OCI-LY3 (cell line): ENCODE measurements around the gene S100A12.

Experiments
- H2AFZ ChIP-seq: fragments of 200-600, 300-600 bp; shearing (Covaris generic); 2 replicates; pipeline ENCODE4 v1.6.0; 2014; ENCODE audit warnings: antibody characterized with exemption, low read depth, low read length
- H3K27ac ChIP-seq: fragments of 200-600, 300-600 bp; sonication (generic); 2 replicates; pipeline ENCODE4 v1.5.1; 2014; ENCODE audit warnings: mild to moderate bottlenecking, low read length, moderate library complexity, mixed read lengths
- H3K27me3 ChIP-seq: fragments of 200-600, 300-600 bp; sonication (generic); 2 replicates; pipeline ENCODE4 v1.6.1; 2014; ENCODE audit warnings: low read depth, low read length, mixed read lengths
- H3K36me3 ChIP-seq: fragments of 200-600, 300-600 bp; sonication (generic); replicated peaks from 2 replicates; pipeline ENCODE3; 2014; ENCODE audit warnings: low read depth, low read length, mixed read lengths
- H3K4me1 ChIP-seq: fragments of 300-600, 200-600 bp; sonication (generic); 2 replicates; pipeline ENCODE4 v1.6.1; 2014; ENCODE audit warnings: low read length, mixed read lengths
- H3K4me2 ChIP-seq: fragments of 200-600, 300-600 bp; sonication (generic); 2 replicates; pipeline ENCODE4 v1.6.1; 2014; ENCODE audit warnings: low read length, mixed read lengths
- H3K4me3 ChIP-seq: fragments of 300-600, 200-600 bp; sonication (generic); 2 replicates; pipeline ENCODE4 v1.5.1; 2014; ENCODE audit warnings: antibody characterized with exemption, mild to moderate bottlenecking, low read length, moderate library complexity
- H3K79me2 ChIP-seq: fragments of 300-600, 200-600 bp; shearing (Covaris generic); 2 replicates; pipeline ENCODE4 v1.6.1; 2014; ENCODE audit warnings: mild to moderate bottlenecking, low read length, mixed read lengths
- H3K9ac ChIP-seq: fragments of 300-600, 200-600 bp; shearing (Covaris generic); 2 replicates; pipeline ENCODE4 v1.6.0; 2014; ENCODE audit warnings: mild to moderate bottlenecking, low read length, moderate library complexity
- H3K9me3 ChIP-seq: fragments of 200-600, 300-600 bp; shearing (Covaris generic); 2 replicates; pipeline ENCODE4 v1.6.1; 2014; ENCODE audit warnings: low read length, mixed read lengths; ENCODE audit not compliant: insufficient read depth
- H4K20me1 ChIP-seq: fragments of 200-600, 300-600 bp; sonication (generic); 2 replicates; pipeline ENCODE4 v1.6.1; 2016; ENCODE audit warnings: low read length, mixed read lengths; ENCODE audit not compliant: insufficient read depth
- CTCF ChIP-seq: fragments of 200-600, 300-600 bp; sonication (generic); IDR thresholded peaks from 2 replicates; pipeline ENCODE4 v1.5.1; 2014; ENCODE audit warnings: antibody characterized with exemption, low read length, low read depth
- EZH2phosphoT487 ChIP-seq: fragments of 200-600 bp; shearing (Covaris generic); IDR thresholded peaks from 2 replicates; pipeline ENCODE4 v1.6.1; 2018; ENCODE audit warnings: antibody characterized with exemption, mixed run types, low read depth

Gene S100A12

GRCh38 chr1:153394391-153394790 is 19.0 kb upstream of the S100A12 start:
- Histone ChIP-seq H3K79me2 (no peaks in the 10 kb centered on the region), H3K9ac (no peak overlapping the region), H2AFZ (no peak overlapping the region), H3K4me2 (no peak overlapping the region), H3K4me3 (no peak overlapping the region), H3K9me3 (no peaks in the 10 kb centered on the region), H3K27ac (no peak overlapping the region), H4K20me1 (no peaks in the 10 kb centered on the region), H3K27me3 (peaks cover 76% of the 10 kb centered on the region), H3K4me1 (no peaks in the 10 kb centered on the region), H3K36me3 (no peaks in the 10 kb centered on the region)
- TF ChIP-seq EZH2phosphoT487 (no peak), CTCF (no peak)

- Histone ChIP-seq H3K9me3 (no peaks in the 10 kb centered on the region), H3K9ac (no peak overlapping the region), H4K20me1 (no peaks in the 10 kb centered on the region), H2AFZ (no peak overlapping the region), H3K27me3 (peaks cover 74% of the 10 kb centered on the region), H3K36me3 (no peaks in the 10 kb centered on the region), H3K4me1 (no peaks in the 10 kb centered on the region), H3K4me2 (no peak overlapping the region), H3K4me3 (no peak overlapping the region), H3K79me2 (no peaks in the 10 kb centered on the region), H3K27ac (no peak overlapping the region)
- TF ChIP-seq CTCF (peak; percentile 10; the same call in 1 of the 2 replicates), EZH2phosphoT487 (no peak)
Measured at GRCh38 chr1:153393926-153394325, 18.5 kb upstream of the S100A12 start.

- H3K4me2 ChIP-seq, result no peak overlapping the region
- no peak overlapping the region for H3K4me3 ChIP-seq
- H3K36me3 ChIP-seq, result no peaks in the 10 kb centered on the region
- H3K9me3 ChIP-seq, result no peaks in the 10 kb centered on the region
- TF ChIP-seq EZH2phosphoT487, result no peak
- no peak for TF ChIP-seq CTCF
- H3K27me3 ChIP-seq, result peaks cover 77% of the 10 kb centered on the region
- no peaks in the 10 kb centered on the region for H3K4me1 ChIP-seq
- H2AFZ ChIP-seq, result no peak overlapping the region
- H3K27ac ChIP-seq, result no peak overlapping the region
- H4K20me1 ChIP-seq, result no peaks in the 10 kb centered on the region
- H3K9ac ChIP-seq, result no peak overlapping the region
- H3K79me2 ChIP-seq, result no peaks in the 10 kb centered on the region
Measured at GRCh38 chr1:153392822-153393221, 17.4 kb upstream of the S100A12 start.

DNA sequence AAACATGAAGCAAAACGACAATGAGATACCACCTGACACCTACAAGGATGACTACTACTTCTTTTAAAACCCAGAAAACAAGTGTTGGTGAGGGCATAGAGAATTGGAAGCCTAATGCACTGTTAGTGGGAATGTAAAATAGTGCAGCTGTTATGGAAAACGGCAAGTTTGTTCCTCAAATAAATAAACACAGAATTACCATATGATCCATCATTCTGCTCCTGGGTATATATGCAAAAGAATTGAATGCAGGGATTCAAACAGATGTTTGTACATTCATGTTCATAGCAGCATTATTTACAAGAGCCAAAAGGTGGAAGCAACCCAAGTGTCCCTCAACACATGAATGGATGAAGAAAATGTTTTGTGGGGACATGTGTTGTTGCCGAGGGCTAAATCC is 16.8 kb upstream of the S100A12 start:
- no peaks in the 10 kb centered on the region for H3K9me3 ChIP-seq
- no peak overlapping the region for H3K27ac ChIP-seq
- H3K9ac ChIP-seq, result no peak overlapping the region
- no peaks in the 10 kb centered on the region for H3K36me3 ChIP-seq
- H3K27me3 ChIP-seq, result peaks cover 80% of the 10 kb centered on the region
- H2AFZ ChIP-seq, result no peak overlapping the region
- no peaks in the 10 kb centered on the region for H3K4me1 ChIP-seq
- no peak overlapping the region for H3K4me2 ChIP-seq
- no peaks in the 10 kb centered on the region for H3K79me2 ChIP-seq
- H3K4me3 ChIP-seq, result no peak overlapping the region
- no peaks in the 10 kb centered on the region for H4K20me1 ChIP-seq
- no peak for TF ChIP-seq EZH2phosphoT487
- no peak for TF ChIP-seq CTCF
